HCT116 (cell line): ENCODE measurements around the gene CD27.
"Not testable (repeated sequence)": the region's sequence is repeated elsewhere in the genome, so short reads cannot be mapped to it uniquely, and the experiment has no call there.

Experiments used
- EZH2 ChIP-seq: fragments of 200-600 bp; sonication (generic); IDR thresholded peaks from 2 replicates; pipeline ENCODE4 v1.6.1; 2017; ENCODE audit warnings: antibody characterized with exemption, mixed run types
- EZH2phosphoT487 ChIP-seq: fragments of 200-600 bp; IDR thresholded peaks from 2 replicates; pipeline ENCODE4 v1.6.1; 2018; ENCODE audit warnings: antibody characterized with exemption, borderline replicate concordance
- JUND ChIP-seq: IDR thresholded peaks from 2 replicates; pipeline ENCODE4 v1.6.1; 2012
- POLR2A ChIP-seq: IDR thresholded peaks from 2 replicates; pipeline ENCODE4 v1.7.0; 2011; ENCODE audit warnings: borderline replicate concordance; ENCODE audit not compliant: insufficient read depth, insufficient read length; ENCODE audit errors: extremely low read depth
- POLR2AphosphoS5 ChIP-seq: IDR thresholded peaks from 2 replicates; pipeline ENCODE4 v1.6.1; 2011; ENCODE audit warnings: mild to moderate bottlenecking, low read depth, low read length, moderate library complexity
- RAD21 ChIP-seq: IDR thresholded peaks from 2 replicates; pipeline ENCODE4 v1.6.1; 2012; ENCODE audit warnings: low read depth, mild to moderate bottlenecking
- SIN3A ChIP-seq: IDR thresholded peaks from 2 replicates; pipeline ENCODE4 v1.6.1; 2012; ENCODE audit warnings: low read depth
- SRF ChIP-seq: IDR thresholded peaks from 2 replicates; pipeline ENCODE4 v1.6.1; 2012; ENCODE audit warnings: low read depth
- TCF7L2 ChIP-seq: IDR thresholded peaks from 2 replicates; pipeline ENCODE4 v1.7.0; 2011; ENCODE audit warnings: borderline replicate concordance, inconsistent platforms; ENCODE audit not compliant: insufficient read depth, insufficient read length; ENCODE audit errors: extremely low read depth
- TF ChIP-seq, protein P1 (sequence below), 3 experiments: fragments of 200-600 bp in 1 of 3; sonication (generic) in 1 of 3; IDR thresholded peaks in 2 of 3; conservative IDR thresholded peaks in 1 of 3; 2 replicates each; pipeline ENCODE4 v1.5.1; 2012 to 2017; ENCODE audit warnings: low read depth in 2 of 3, low read length in 2 of 3, antibody characterized with exemption in 1 of 3, borderline replicate concordance in 1 of 3, control low read depth in 1 of 3, mild to moderate bottlenecking in 1 of 3, mixed read lengths in 1 of 3, mixed run types in 1 of 3, moderate library complexity in 1 of 3; ENCODE audit not compliant: insufficient read depth in 1 of 3

GRCh38 chr12:6475233-6475975 lies 30.6 kb downstream of the CD27 start:
- TF ChIP-seq, protein P1, sequence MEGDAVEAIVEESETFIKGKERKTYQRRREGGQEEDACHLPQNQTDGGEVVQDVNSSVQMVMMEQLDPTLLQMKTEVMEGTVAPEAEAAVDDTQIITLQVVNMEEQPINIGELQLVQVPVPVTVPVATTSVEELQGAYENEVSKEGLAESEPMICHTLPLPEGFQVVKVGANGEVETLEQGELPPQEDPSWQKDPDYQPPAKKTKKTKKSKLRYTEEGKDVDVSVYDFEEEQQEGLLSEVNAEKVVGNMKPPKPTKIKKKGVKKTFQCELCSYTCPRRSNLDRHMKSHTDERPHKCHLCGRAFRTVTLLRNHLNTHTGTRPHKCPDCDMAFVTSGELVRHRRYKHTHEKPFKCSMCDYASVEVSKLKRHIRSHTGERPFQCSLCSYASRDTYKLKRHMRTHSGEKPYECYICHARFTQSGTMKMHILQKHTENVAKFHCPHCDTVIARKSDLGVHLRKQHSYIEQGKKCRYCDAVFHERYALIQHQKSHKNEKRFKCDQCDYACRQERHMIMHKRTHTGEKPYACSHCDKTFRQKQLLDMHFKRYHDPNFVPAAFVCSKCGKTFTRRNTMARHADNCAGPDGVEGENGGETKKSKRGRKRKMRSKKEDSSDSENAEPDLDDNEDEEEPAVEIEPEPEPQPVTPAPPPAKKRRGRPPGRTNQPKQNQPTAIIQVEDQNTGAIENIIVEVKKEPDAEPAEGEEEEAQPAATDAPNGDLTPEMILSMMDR (IDR thresholded peaks at IDR 0.05 in 2 of 3, conservative IDR thresholded peaks at IDR 0.05 in 1 of 3; ENCODE audit: borderline replicate concordance in 1 of 3, insufficient read depth in 1 of 3, low read depth in 2 of 3, low read length in 2 of 3) = not testable (repeated sequence)
- not testable (repeated sequence) for TF ChIP-seq TCF7L2, POLR2AphosphoS5, JUND, SIN3A, RAD21, SRF, POLR2A, EZH2, EZH2phosphoT487
